Heart right ventricle (tissue), 16 donors: ENCODE measurements around the gene GSPT2. TPM values are rescaled to one million over a fixed set of nuclear protein-coding genes. Genes with fewer than 3 reads are reported as not detected.
A peak's percentile ranks its signal among the peaks of the same experiment; 100 is the strongest.

Experiments used
- ATAC-seq, 8 donors: fragments of 200-7000 bp; cut with Tn5 transposase; one replicate each; pipeline ENCODE4 v1.9.1; 2020; ENCODE audit warnings: mild to moderate bottlenecking in 8 of 8, moderate library complexity in 8 of 8, moderate number of reproducible peaks in 1 of 8
- DNase-seq, 2 donors: peaks; one replicate each; pipeline ENCODE4 v3.0.0-alpha.2; 2020
- H3K27ac ChIP-seq, 10 donors: fragments of 200-600 bp; sonication (generic) in 2 of 10; one replicate each; pipeline versions ENCODE4 v1.5.0 to v1.8.0; 2020 to 2022; ENCODE audit warnings: mild to moderate bottlenecking in 3 of 10
- H3K27me3 ChIP-seq, 7 donors: fragments of 200-600 bp; one replicate each; pipeline ENCODE4 v1.8.0; 2021 to 2022; ENCODE audit warnings: mild to moderate bottlenecking in 2 of 7
- H3K36me3 ChIP-seq, 9 donors: fragments of 200-600 bp; sonication (generic) in 1 of 9; one replicate each; pipeline versions ENCODE4 v1.5.0 to v1.8.0; 2020 to 2022; ENCODE audit warnings: mild to moderate bottlenecking in 2 of 9
- H3K4me1 ChIP-seq, 9 donors: fragments of 200-600 bp; sonication (generic) in 1 of 9; one replicate each; pipeline versions ENCODE4 v1.5.0 to v1.8.0; 2020 to 2022; ENCODE audit warnings: mild to moderate bottlenecking in 4 of 9
- H3K4me3 ChIP-seq, 10 donors: fragments of 200-600 bp; sonication (generic) in 2 of 10; one replicate each; pipeline versions ENCODE4 v1.5.0 to v1.8.0; 2020 to 2022; ENCODE audit warnings: mild to moderate bottlenecking in 7 of 10, moderate library complexity in 2 of 10
- H3K9me3 ChIP-seq, 11 donors: fragments of 200-600 bp in 10 of 11; sonication (generic) in 2 of 11; one replicate each; pipeline versions ENCODE4 v1.5.0 to v1.8.0; 2013 to 2022; ENCODE audit warnings: mild to moderate bottlenecking in 2 of 11, control low read depth in 1 of 11, moderate library complexity in 1 of 11
- WGBS, 2 donors: extraction: QIAGEN DNeasy Blood & Tissue Kit; methylation state at CpG; one replicate each; pipeline ENCODE4 v1.1.7; 2013; ENCODE audit warnings: inconsistent platforms in 1 of 2; 5-methylcytosine and 5-hydroxymethylcytosine counted together
- intact Hi-C, 10 donors: fragments of 100-400 bp; cut with DNase I; formaldehyde crosslinking; loops; one replicate each; pipeline versions ENCODE4 v1.11.1 to v1.14.2; 2022
- polyA plus RNA-seq, 2 donors: library from polyadenylated mRNA; stranded (reverse); fragments of 200-250 nt; gene quantifications; one replicate each; pipeline ENCODE4 v1.2.3, GENCODE V29; 2013
- total RNA-seq, 10 donors: library from RNA; stranded (reverse); fragmentation: NEBNext Ultra II Directional in 3 of 10; extraction: Animal tissue kit (Norgen Biotek cat#: 25700) in 3 of 10; gene quantifications; one replicate each; pipeline versions ENCODE4 v1.2.1 to v1.2.4, GENCODE V29; 2021 to 2023
- TF ChIP-seq, protein P1 (sequence below), 9 donors: fragments of 200-600 bp; sonication (generic) in 2 of 9; IDR thresholded peaks; one replicate each; pipeline versions ENCODE4 v1.5.0 to v1.8.0; 2021 to 2022; ENCODE audit warnings: antibody characterized with exemption in 9 of 9, mild to moderate bottlenecking in 5 of 9, moderate library complexity in 1 of 9
- donor health status: Arrhythmogenic right ventricular cardiomyopathy.
- donor health status: ischemic (EF 13 %, LVEDD 7.1; RV severe dilation, severe dysfunction).
- donor health status: healthy with polysubstance abuse.
- donor health status: DM: no; HTN: yes; CAD: no.
- donor health status: DM: no; HTN: no; CAD: no.
- donor health status: ischemic (EF 25% LVEDD 6.9; RV normal size, moderate dysfunction).
- donor health status: ischemic (EF 25% LVEDD 5.7; RV mildly dilated, moderate dysfunction).
- donor health status: healthy.
- donor health status: DM: yes; HTN: yes; CAD: no.
- donor health status: Ischemic cardiomyopathy.
- donor health status: ischemic (EF 35%, LVEDD 5.7; RV mildly dilated, moderate dysfunction).
- donor health status: nonischemic (EF 11% LVEDD 7.7; RV severe dilation, severe dysfunction).
- donor health status: DM: yes; HTN: yes; CAD: no.
- donor health status: PGD.
- donor health status: ischemic (EF 29% LVEDD 5.4; RV normal size, mild dysfunction).
- donor health status: nonischemic (EF 23%, LVEDD 6.1; RV moderate dilation, normal function).

The GSPT2 gene
- total and polyA plus RNA-seq, 12 donors, result 2.3 to 10.4 (median 9.6) TPM

- Histone ChIP-seq H3K27ac (no peak overlapping the region), H3K27me3 (peaks cover 0 to 54% (median 0%) of the 10 kb centered on the region in 7 donors), H3K36me3 (no peaks in the 10 kb centered on the region), H3K4me3 (no peak overlapping the region), H3K4me1 (no peaks in the 10 kb centered on the region), H3K9me3 (no peaks in the 10 kb centered on the region)
- no peak for ATAC-seq
- TF ChIP-seq, protein P1, sequence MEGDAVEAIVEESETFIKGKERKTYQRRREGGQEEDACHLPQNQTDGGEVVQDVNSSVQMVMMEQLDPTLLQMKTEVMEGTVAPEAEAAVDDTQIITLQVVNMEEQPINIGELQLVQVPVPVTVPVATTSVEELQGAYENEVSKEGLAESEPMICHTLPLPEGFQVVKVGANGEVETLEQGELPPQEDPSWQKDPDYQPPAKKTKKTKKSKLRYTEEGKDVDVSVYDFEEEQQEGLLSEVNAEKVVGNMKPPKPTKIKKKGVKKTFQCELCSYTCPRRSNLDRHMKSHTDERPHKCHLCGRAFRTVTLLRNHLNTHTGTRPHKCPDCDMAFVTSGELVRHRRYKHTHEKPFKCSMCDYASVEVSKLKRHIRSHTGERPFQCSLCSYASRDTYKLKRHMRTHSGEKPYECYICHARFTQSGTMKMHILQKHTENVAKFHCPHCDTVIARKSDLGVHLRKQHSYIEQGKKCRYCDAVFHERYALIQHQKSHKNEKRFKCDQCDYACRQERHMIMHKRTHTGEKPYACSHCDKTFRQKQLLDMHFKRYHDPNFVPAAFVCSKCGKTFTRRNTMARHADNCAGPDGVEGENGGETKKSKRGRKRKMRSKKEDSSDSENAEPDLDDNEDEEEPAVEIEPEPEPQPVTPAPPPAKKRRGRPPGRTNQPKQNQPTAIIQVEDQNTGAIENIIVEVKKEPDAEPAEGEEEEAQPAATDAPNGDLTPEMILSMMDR (IDR thresholded peaks at IDR 0.05), result peak in 1 of 9 donors; percentile 7
- no peak for DNase-seq
- intact Hi-C loops, result no loop called here
Measured at GRCh38 chrX:51728202-51728601, 15.0 kb upstream of the GSPT2 start.

GRCh38 chrX:51737091-51737490, 6.2 kb upstream of the GSPT2 start:
- TF ChIP-seq, protein P1 (IDR thresholded peaks at IDR 0.05), result no peak
- intact Hi-C loops, result no loop called here
- no peaks in the 10 kb centered on the region for H3K9me3 ChIP-seq

DNA sequence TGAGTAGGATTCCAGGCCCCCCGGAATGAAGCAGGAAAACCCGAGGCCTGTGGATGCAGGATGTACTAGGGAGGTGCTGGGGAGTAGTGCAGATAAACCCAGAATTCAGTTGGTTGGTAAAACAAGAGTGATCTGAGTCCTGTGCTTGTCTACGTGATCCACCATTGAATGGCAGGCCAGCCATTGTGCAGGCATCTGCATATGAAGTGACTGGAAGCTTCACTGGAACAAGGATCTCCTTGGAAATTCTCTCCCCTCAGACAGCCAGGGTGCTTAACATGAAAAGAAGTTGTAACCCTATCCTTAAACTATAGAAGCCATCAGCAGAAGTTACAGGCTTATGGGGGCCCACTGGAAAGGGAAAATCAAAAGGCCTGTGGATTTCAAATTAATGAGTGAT, 656 bp upstream of the GSPT2 start:
- peak overlapping the region in 4 of 10 donors; percentile 73 to 86 (median 77) for H3K27ac ChIP-seq
- peaks cover 0 to 52% (median 0%) of the 10 kb centered on the region in 7 donors for H3K27me3 ChIP-seq
- 72 to 80% methylated on average over 3 of the region's 3 CpGs for WGBS, 2 donors
- peaks cover 0 to 12% (median 0%) of the 10 kb centered on the region in 9 donors for H3K4me1 ChIP-seq
- H3K4me3 ChIP-seq, result peak overlapping the region in 7 of 10 donors; percentile 62 to 82 (median 74)
- DNase-seq (no peak), ATAC-seq (no peak)
- H3K9me3 ChIP-seq, result peaks cover 0 to 11% (median 0%) of the 10 kb centered on the region in 11 donors
- TF ChIP-seq, protein P1 (IDR thresholded peaks at IDR 0.05), result no peak
- H3K36me3 ChIP-seq, result no peaks in the 10 kb centered on the region
- intact Hi-C loops, result no loop called here

More at GRCh38 chrX:51737091-51737490, 6.2 kb upstream of the GSPT2 start:
- no peaks in the 10 kb centered on the region for H3K36me3 ChIP-seq
- H3K4me3 ChIP-seq, result no peak overlapping the region
- DNase-seq (no peak), ATAC-seq (no peak)
- no peaks in the 10 kb centered on the region for H3K4me1 ChIP-seq
- H3K27ac ChIP-seq, result no peak overlapping the region
- WGBS, 2 donors, result 76 to 84% methylated on average over 2 of the region's 2 CpGs
- H3K27me3 ChIP-seq, result peaks cover 0 to 83% (median 0%) of the 10 kb centered on the region in 7 donors

DNA sequence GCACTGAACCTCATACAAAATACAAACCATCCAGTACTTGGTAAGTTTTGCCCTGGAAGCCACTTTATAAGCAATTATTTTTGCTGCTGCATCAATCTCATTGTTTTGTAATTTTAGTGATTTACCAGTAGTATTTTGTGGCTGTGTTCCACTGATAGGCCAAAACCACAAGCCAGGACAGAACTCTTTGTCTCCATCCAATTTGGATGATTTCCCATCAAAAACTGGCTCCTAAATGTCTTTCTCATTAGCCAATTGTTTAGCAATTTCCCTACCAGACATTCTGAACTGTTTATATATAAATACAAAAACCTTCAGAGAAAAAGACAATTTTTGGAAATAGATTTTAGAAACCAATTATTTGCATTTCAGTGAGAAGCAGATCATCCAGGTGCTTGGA, 4.4 kb downstream of the GSPT2 start:
- no peak for DNase-seq
- H3K27ac ChIP-seq, result no peak overlapping the region
- no peaks in the 10 kb centered on the region for H3K36me3 ChIP-seq
- no peak overlapping the region for H3K4me3 ChIP-seq
- peaks cover 0 to 28% (median 0%) of the 10 kb centered on the region in 7 donors for H3K27me3 ChIP-seq
- H3K9me3 ChIP-seq, result peaks cover 0 to 11% (median 0%) of the 10 kb centered on the region in 11 donors
- TF ChIP-seq, protein P1 (IDR thresholded peaks at IDR 0.05), result no peak
- ATAC-seq, result no peak
- H3K4me1 ChIP-seq, result peaks cover 0 to 12% (median 0%) of the 10 kb centered on the region in 9 donors
- intact Hi-C loops, result no loop called here
